K562 (cell line): ENCODE measurements around the gene ITPR1. TPM values are rescaled to one million over a fixed set of nuclear protein-coding genes. Genes with fewer than 3 reads are reported as not detected.

ENCODE experiments used
- BRCA1 ChIP-seq, 2 experiments: fragments of 450-650 bp in 1 of 2; sonication (generic) in 1 of 2; formaldehyde crosslinking in 1 of 2; IDR thresholded peaks; 2 replicates each; pipeline versions ENCODE4 v1.5.0 to v1.6.1; 2017 to 2020; ENCODE audit warnings: mild to moderate bottlenecking in 1 of 2, missing genetic modification reagents in 1 of 2
- CHCHD3 ChIP-seq: fragments of 250-450 bp; sonication (Bioruptor Pico); IDR thresholded peaks from 2 replicates; pipeline ENCODE4 v2.1.2; 2022; ENCODE audit warnings: mild to moderate bottlenecking
- FOSL1 ChIP-seq: fragments of 200-800 bp; sonication (Bioruptor generic); conservative IDR thresholded peaks from 2 replicates; pipeline ENCODE4 v1.6.1; 2016; ENCODE audit warnings: missing genetic modification characterization, missing compliant biosample characterization
- HMG20A ChIP-seq: fragments of 450-650 bp; formaldehyde crosslinking; conservative IDR thresholded peaks from 2 replicates; pipeline ENCODE4 v1.4.0; 2020; ENCODE audit warnings: mild to moderate bottlenecking, mixed read lengths
- PHF21A ChIP-seq: fragments of 450-650 bp; IDR thresholded peaks from 2 replicates; pipeline ENCODE4 v1.6.1; 2017; ENCODE audit warnings: low read depth, borderline replicate concordance
- PRMT5 ChIP-seq: sonication (generic); formaldehyde crosslinking; IDR thresholded peaks from 2 replicates; pipeline ENCODE4 v1.5.0; 2020; ENCODE audit warnings: missing genetic modification reagents
- PTTG1 ChIP-seq: fragments of 450-650 bp; IDR thresholded peaks from 2 replicates; pipeline ENCODE4 v1.6.1; 2016; ENCODE audit warnings: low read depth, mild to moderate bottlenecking, missing genetic modification characterization, missing compliant biosample characterization
- RFX7 ChIP-seq: fragments of 250-450 bp; sonication (Bioruptor Pico); IDR thresholded peaks from 2 replicates; pipeline ENCODE4 v1.5.1; 2021; ENCODE audit warnings: mild to moderate bottlenecking
- SAFB ChIP-seq: fragments of 200-400 bp; formaldehyde crosslinking; IDR thresholded peaks from 2 replicates; pipeline ENCODE4 v1.6.1; 2017; ENCODE audit warnings: low read depth, low read length, borderline replicate concordance
- SAP30 ChIP-seq: fragments of 200-600 bp; sonication (generic); IDR thresholded peaks from 2 replicates; pipeline ENCODE4 v1.6.1; 2012; ENCODE audit warnings: borderline replicate concordance, low read depth, mild to moderate bottlenecking, moderate library complexity, low read length, control low read depth, inconsistent platforms; ENCODE audit not compliant: insufficient read depth, poor library complexity, severe bottlenecking
- SP1 ChIP-seq: sonication (generic); formaldehyde crosslinking; IDR thresholded peaks from 2 replicates; pipeline ENCODE4 v1.8.1; 2022; ENCODE audit warnings: mild to moderate bottlenecking, missing genetic modification reagents
- TCF7L2 ChIP-seq: fragments of 150-350 bp; IDR thresholded peaks from 2 replicates; pipeline ENCODE4 v1.6.1; 2016; ENCODE audit warnings: low read depth, mild to moderate bottlenecking, low read length, moderate library complexity
- ZNF146 ChIP-seq: IDR thresholded peaks from one replicate; pipeline ENCODE4 v1.6.1; 2018; ENCODE audit warnings: missing compliant biosample characterization; ENCODE audit not compliant: unreplicated experiment
- ZNF217 ChIP-seq: sonication (generic); formaldehyde crosslinking; IDR thresholded peaks from 2 replicates; pipeline ENCODE4 v1.8.0; 2022; ENCODE audit warnings: mild to moderate bottlenecking, missing genetic modification reagents
- ZNF444 ChIP-seq: fragments of 250-450 bp; sonication (Bioruptor Pico); IDR thresholded peaks from 2 replicates; pipeline ENCODE4 v1.4.0; 2020; ENCODE audit warnings: mild to moderate bottlenecking, moderate library complexity
- polyA plus RNA-seq, 8 experiments: library from polyadenylated mRNA; depleted of rRNA in 4 of 8; stranded (reverse) in 5 of 8; unstranded in 3 of 8; fragments of >200 nt; fragmentation: Nextera tagmentation in 2 of 8; fragmentation: Illumina TruSeq in 1 of 8; extraction: Ambion mirVana in 2 of 8; extraction: Trizol in 1 of 8; gene quantifications; 2 replicates each; pipeline versions ENCODE4 v1.2.1 to v1.2.3, GENCODE V29; 2011 to 2014; ENCODE audit warnings: inconsistent platforms in 1 of 8, missing spikeins in 1 of 8
- total RNA-seq, 7 experiments: library from RNA; depleted of rRNA in 6 of 7; stranded (reverse); fragments of >200 nt in 6 of 7; fragmentation: Illumina TruSeq in 2 of 7; extraction: Trizol in 2 of 7; gene quantifications; 2 replicates each; pipeline versions ENCODE4 v1.2.1 to v1.2.3, GENCODE V29; 2011 to 2021; ENCODE audit warnings: low replicate concordance in 1 of 7
- TF ChIP-seq, protein P1 (sequence below), 2 experiments: fragments of 450-650 bp in 1 of 2; sonication (generic) in 1 of 2; formaldehyde crosslinking in 1 of 2; IDR thresholded peaks; 2 replicates each; pipeline versions ENCODE4 v1.7.1 to v1.9.0; 2016 to 2022; ENCODE audit warnings: inconsistent platforms in 1 of 2, mild to moderate bottlenecking in 1 of 2, missing genetic modification reagents in 1 of 2
- TF ChIP-seq, protein P2 (sequence below): sonication (generic); IDR thresholded peaks from 2 replicates; pipeline ENCODE4 v1.6.1; 2016

Gene ITPR1
- total and polyA plus RNA-seq, 9 of the 15 experiments (the other 6 are each of a cell fraction or from before 2014, with no cell fraction given): 22.4 to 40.0 (median 27.4) TPM

DNA sequence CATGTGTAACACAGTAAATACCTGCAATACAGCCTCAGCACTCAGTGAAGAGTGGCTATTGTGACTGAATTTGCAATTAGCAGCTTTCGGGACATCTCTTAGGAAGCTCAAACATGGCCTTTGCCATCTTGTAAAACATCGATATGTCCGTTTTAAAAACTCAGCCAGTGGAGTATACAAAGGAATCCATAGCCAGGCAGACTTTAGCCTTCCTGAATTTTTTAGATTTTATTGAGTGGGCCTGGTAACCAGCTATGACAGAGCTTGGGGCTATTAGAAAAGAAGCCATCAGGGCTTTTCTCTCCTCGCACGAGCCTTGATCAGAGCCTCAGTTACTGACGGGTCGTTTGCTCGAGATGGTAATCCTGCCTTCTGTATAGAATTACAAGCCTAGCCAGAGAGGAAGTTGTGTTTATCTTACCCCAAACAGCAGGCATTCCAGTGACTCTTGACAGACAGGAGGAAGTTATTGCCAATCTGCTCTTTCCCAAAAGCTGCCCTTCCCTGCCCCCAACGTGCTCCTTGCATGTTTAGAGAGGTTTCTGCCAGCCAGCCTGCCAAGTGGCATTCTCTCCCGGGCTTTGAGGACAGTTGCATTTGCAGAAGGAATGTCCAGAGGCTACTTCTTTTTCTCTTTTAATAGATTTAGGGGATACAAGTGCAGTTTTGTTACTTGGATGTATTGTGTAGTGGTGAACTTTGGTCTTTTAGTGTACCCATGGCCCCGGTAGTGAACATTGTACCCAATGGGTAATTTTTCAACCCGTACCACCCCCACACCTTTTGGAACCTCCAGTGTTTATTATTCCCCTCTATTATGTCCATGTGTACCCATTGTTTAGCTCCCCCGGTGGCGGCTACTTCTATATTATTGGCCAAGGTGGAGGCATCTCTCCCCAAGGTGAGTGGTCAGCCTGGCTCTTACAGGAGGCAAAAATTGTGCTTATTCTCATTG is 40.6 kb downstream of the ITPR1 start (continued):
- TF ChIP-seq, protein P1, sequence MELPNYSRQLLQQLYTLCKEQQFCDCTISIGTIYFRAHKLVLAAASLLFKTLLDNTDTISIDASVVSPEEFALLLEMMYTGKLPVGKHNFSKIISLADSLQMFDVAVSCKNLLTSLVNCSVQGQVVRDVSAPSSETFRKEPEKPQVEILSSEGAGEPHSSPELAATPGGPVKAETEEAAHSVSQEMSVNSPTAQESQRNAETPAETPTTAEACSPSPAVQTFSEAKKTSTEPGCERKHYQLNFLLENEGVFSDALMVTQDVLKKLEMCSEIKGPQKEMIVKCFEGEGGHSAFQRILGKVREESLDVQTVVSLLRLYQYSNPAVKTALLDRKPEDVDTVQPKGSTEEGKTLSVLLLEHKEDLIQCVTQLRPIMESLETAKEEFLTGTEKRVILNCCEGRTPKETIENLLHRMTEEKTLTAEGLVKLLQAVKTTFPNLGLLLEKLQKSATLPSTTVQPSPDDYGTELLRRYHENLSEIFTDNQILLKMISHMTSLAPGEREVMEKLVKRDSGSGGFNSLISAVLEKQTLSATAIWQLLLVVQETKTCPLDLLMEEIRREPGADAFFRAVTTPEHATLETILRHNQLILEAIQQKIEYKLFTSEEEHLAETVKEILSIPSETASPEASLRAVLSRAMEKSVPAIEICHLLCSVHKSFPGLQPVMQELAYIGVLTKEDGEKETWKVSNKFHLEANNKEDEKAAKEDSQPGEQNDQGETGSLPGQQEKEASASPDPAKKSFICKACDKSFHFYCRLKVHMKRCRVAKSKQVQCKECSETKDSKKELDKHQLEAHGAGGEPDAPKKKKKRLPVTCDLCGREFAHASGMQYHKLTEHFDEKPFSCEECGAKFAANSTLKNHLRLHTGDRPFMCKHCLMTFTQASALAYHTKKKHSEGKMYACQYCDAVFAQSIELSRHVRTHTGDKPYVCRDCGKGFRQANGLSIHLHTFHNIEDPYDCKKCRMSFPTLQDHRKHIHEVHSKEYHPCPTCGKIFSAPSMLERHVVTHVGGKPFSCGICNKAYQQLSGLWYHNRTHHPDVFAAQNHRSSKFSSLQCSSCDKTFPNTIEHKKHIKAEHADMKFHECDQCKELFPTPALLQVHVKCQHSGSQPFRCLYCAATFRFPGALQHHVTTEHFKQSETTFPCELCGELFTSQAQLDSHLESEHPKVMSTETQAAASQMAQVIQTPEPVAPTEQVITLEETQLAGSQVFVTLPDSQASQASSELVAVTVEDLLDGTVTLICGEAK (IDR thresholded peaks at IDR 0.05): no peak
- TF ChIP-seq, protein P1 (CRISPR knock-in tag; IDR thresholded peaks at IDR 0.05): no peak
- no peak for TF ChIP-seq PRMT5 (CRISPR knock-in tag)
- TF ChIP-seq BRCA1 (IDR thresholded peaks at IDR 0.05): no peak
- no peak for TF ChIP-seq BRCA1 (CRISPR knock-in tag; IDR thresholded peaks at IDR 0.05)
- TF ChIP-seq TCF7L2: no peak
- TF ChIP-seq ZNF444: no peak
- peak; percentile 63 for TF ChIP-seq FOSL1 (tag)
- TF ChIP-seq RFX7 (CRISPR knock-in tag): no peak
- TF ChIP-seq ZNF146: no peak
- TF ChIP-seq HMG20A (CRISPR knock-in tag): no peak
- TF ChIP-seq CHCHD3: no peak
- TF ChIP-seq, protein P2, sequence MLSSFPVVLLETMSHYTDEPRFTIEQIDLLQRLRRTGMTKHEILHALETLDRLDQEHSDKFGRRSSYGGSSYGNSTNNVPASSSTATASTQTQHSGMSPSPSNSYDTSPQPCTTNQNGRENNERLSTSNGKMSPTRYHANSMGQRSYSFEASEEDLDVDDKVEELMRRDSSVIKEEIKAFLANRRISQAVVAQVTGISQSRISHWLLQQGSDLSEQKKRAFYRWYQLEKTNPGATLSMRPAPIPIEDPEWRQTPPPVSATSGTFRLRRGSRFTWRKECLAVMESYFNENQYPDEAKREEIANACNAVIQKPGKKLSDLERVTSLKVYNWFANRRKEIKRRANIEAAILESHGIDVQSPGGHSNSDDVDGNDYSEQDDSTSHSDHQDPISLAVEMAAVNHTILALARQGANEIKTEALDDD: peak; percentile 90
- TF ChIP-seq PHF21A: peak; percentile 32; the same call in 1 of the 2 replicates
- no peak for TF ChIP-seq ZNF217
- 0 out of 2 replicates have a peak, but pooled peaks have one; percentile 58 for TF ChIP-seq PTTG1
- TF ChIP-seq SP1 (CRISPR knock-in tag): peak; percentile 38; the same call in 1 of the 2 replicates
- no peak for TF ChIP-seq SAFB
- no peak for TF ChIP-seq SAP30
